Liver (tissue), 9 donors: Measurements from ENCODE around the gene DAP3. TPM values are rescaled to one million over a fixed set of nuclear protein-coding genes. Genes with fewer than 3 reads are reported as not detected.

ENCODE experiments used
- DNase-seq: peaks from one replicate; pipeline ENCODE4 v3.0.0-alpha.2; 2017; ENCODE audit warnings: low spot score
- H3K27ac ChIP-seq, 2 donors: one replicate each; pipeline ENCODE4 v1.7.0; 2013; ENCODE audit warnings: inconsistent platforms in 2 of 2, low read length in 2 of 2, control low read depth in 1 of 2, low read depth in 1 of 2, mild to moderate bottlenecking in 1 of 2
- H3K27me3 ChIP-seq, 4 donors: one replicate each; pipeline versions ENCODE4 v1.6.1 to v1.7.0; 2013; ENCODE audit warnings: low read length in 3 of 4, inconsistent platforms in 1 of 4, mild to moderate bottlenecking in 1 of 4, moderate library complexity in 1 of 4; ENCODE audit not compliant: control insufficient read depth in 4 of 4, insufficient read depth in 4 of 4
- H3K36me3 ChIP-seq, 4 donors: one replicate each; pipeline versions ENCODE4 v1.6.1 to v1.7.0; 2013; ENCODE audit warnings: low read length in 3 of 4, mild to moderate bottlenecking in 3 of 4, low read depth in 1 of 4, moderate library complexity in 1 of 4; ENCODE audit not compliant: control insufficient read depth in 4 of 4, insufficient read depth in 3 of 4
- H3K4me1 ChIP-seq, 4 donors: one replicate each; pipeline versions ENCODE4 v1.6.1 to v1.7.0; 2013; ENCODE audit warnings: low read length in 3 of 4, mild to moderate bottlenecking in 3 of 4, moderate library complexity in 1 of 4; ENCODE audit not compliant: control insufficient read depth in 4 of 4, insufficient read depth in 4 of 4
- H3K4me3 ChIP-seq, 3 donors: one replicate each; pipeline versions ENCODE4 v1.6.1 to v1.7.0; 2013; ENCODE audit warnings: low read length in 3 of 3, control low read depth in 1 of 3, low read depth in 1 of 3, mild to moderate bottlenecking in 1 of 3
- H3K9ac ChIP-seq, 2 donors: one replicate each; pipeline ENCODE4 v1.7.0; 2013; ENCODE audit warnings: low read length in 2 of 2, mild to moderate bottlenecking in 2 of 2, moderate library complexity in 2 of 2, control low read depth in 1 of 2, low read depth in 1 of 2
- H3K9me3 ChIP-seq, 4 donors: one replicate each; pipeline versions ENCODE4 v1.6.1 to v1.7.0; 2013; ENCODE audit warnings: low read length in 3 of 4; ENCODE audit not compliant: control insufficient read depth in 4 of 4
- ATF3 ChIP-seq: IDR thresholded peaks from 2 replicates; pipeline ENCODE4 v1.6.1; 2016; ENCODE audit warnings: antibody characterized with exemption
- CTCF ChIP-seq: fragments of 150-350 bp; IDR thresholded peaks from 2 replicates; pipeline ENCODE4 v1.5.1; 2017; ENCODE audit warnings: improper control_type of control experiment, low read depth, low read length; ENCODE audit not compliant: missing input control
- EGR1 ChIP-seq, 2 donors: IDR thresholded peaks; 2 replicates each; pipeline ENCODE4 v1.6.1; 2016 to 2018; ENCODE audit warnings: antibody characterized with exemption in 2 of 2, low read depth in 2 of 2
- FOXA1 ChIP-seq: IDR thresholded peaks from 2 replicates; pipeline ENCODE4 v1.6.1; 2016; ENCODE audit warnings: antibody characterized with exemption
- FOXA2 ChIP-seq: IDR thresholded peaks from 2 replicates; pipeline ENCODE4 v1.6.1; 2016; ENCODE audit warnings: antibody characterized with exemption
- GABPA ChIP-seq, 2 donors: IDR thresholded peaks in 1 of 2; conservative IDR thresholded peaks in 1 of 2; 2 replicates each; pipeline ENCODE4 v1.6.1; 2016; ENCODE audit warnings: antibody characterized with exemption in 2 of 2, mild to moderate bottlenecking in 1 of 2, moderate library complexity in 1 of 2
- HNF4A ChIP-seq, 2 donors: conservative IDR thresholded peaks; 2 replicates each; pipeline ENCODE4 v1.6.1; 2016; ENCODE audit warnings: antibody characterized with exemption in 2 of 2, mild to moderate bottlenecking in 2 of 2
- HNF4G ChIP-seq: IDR thresholded peaks from 2 replicates; pipeline ENCODE4 v1.6.1; 2016; ENCODE audit warnings: antibody characterized with exemption
- JUND ChIP-seq, 2 donors: IDR thresholded peaks; 2 replicates each; pipeline ENCODE4 v1.6.1; 2016; ENCODE audit warnings: antibody characterized with exemption in 2 of 2
- MAX ChIP-seq: IDR thresholded peaks from 2 replicates; pipeline ENCODE4 v1.6.1; 2016; ENCODE audit warnings: antibody characterized with exemption
- NR2F2 ChIP-seq: IDR thresholded peaks from 2 replicates; pipeline ENCODE4 v1.6.1; 2016; ENCODE audit warnings: antibody characterized with exemption
- RAD21 ChIP-seq, 2 donors: IDR thresholded peaks; 2 replicates each; pipeline ENCODE4 v1.6.1; 2016; ENCODE audit warnings: antibody characterized with exemption in 2 of 2, mild to moderate bottlenecking in 2 of 2
- REST ChIP-seq: IDR thresholded peaks from 2 replicates; pipeline ENCODE4 v1.6.1; 2016; ENCODE audit warnings: antibody characterized with exemption, mild to moderate bottlenecking
- RXRA ChIP-seq, 2 donors: IDR thresholded peaks; 2 replicates each; pipeline ENCODE4 v1.6.1; 2017 to 2018; ENCODE audit warnings: antibody characterized with exemption in 2 of 2, mild to moderate bottlenecking in 1 of 2
- SP1 ChIP-seq: IDR thresholded peaks from 2 replicates; pipeline ENCODE4 v1.6.1; 2018; ENCODE audit warnings: antibody characterized with exemption, mild to moderate bottlenecking
- TAF1 ChIP-seq: conservative IDR thresholded peaks from 2 replicates; pipeline ENCODE4 v1.6.1; 2016; ENCODE audit warnings: antibody characterized with exemption, mild to moderate bottlenecking
- YY1 ChIP-seq: IDR thresholded peaks from 2 replicates; pipeline ENCODE4 v1.6.1; 2016; ENCODE audit warnings: antibody characterized with exemption, mild to moderate bottlenecking
- ZBTB33 ChIP-seq: IDR thresholded peaks from 2 replicates; pipeline ENCODE4 v1.6.1; 2016; ENCODE audit warnings: antibody characterized with exemption
- WGBS: extraction: QIAGEN DNeasy Blood & Tissue Kit; methylation state at CpG from one replicate; pipeline ENCODE4 v1.1.7; 2013; 5-methylcytosine and 5-hydroxymethylcytosine counted together
- polyA plus RNA-seq, 2 donors: library from polyadenylated mRNA; stranded (reverse) in 1 of 2; unstranded in 1 of 2; fragments of 200-250 nt in 1 of 2; fragments of >200 nt in 1 of 2; fragmentation: Nextera tagmentation in 1 of 2; extraction: Ambion mirVana in 1 of 2; gene quantifications; one replicate each; pipeline versions ENCODE4 v1.2.1 to v1.2.3, GENCODE V29; 2013 to 2015
- total RNA-seq, 2 donors: library from RNA; depleted of rRNA; stranded (reverse); fragments of >200 nt; gene quantifications; one replicate each; pipeline ENCODE4 v1.2.3, GENCODE V29; 2014
- donor health status: healthy.
- donor health status: healthy.
- donor health status: healthy.
- donor health status: healthy.
- donor health status: healthy.

Gene DAP3
- total and polyA plus RNA-seq, 4 donors: 43.1 to 59.3 (median 57.3) TPM

GRCh38 chr1:155643230-155643629 is 45.7 kb upstream of the DAP3 start:
- H3K4me1 ChIP-seq: peaks cover 0 to 2% (median 0%) of the 10 kb centered on the region in 4 donors
- TF ChIP-seq HNF4G (no peak), REST (no peak), FOXA2 (no peak), MAX (no peak), CTCF (no peak), ATF3 (no peak), YY1 (no peak), SP1 (no peak), JUND (IDR thresholded peaks at IDR 0.05) (no peak), NR2F2 (no peak), EGR1 (IDR thresholded peaks at IDR 0.05; ENCODE audit: low read depth in 2 of 2) (no peak), TAF1 (no peak), RAD21 (IDR thresholded peaks at IDR 0.05) (no peak), RXRA (IDR thresholded peaks at IDR 0.05) (no peak), GABPA (IDR thresholded peaks at IDR 0.05 in 1 of 2, conservative IDR thresholded peaks at IDR 0.05 in 1 of 2) (no peak), FOXA1 (no peak), HNF4A (conservative IDR thresholded peaks at IDR 0.05) (no peak), ZBTB33 (no peak)

More at GRCh38 chr1:155643230-155643629, 45.7 kb upstream of the DAP3 start:
- Histone ChIP-seq H3K27ac (no peak overlapping the region), H3K4me3 (no peak overlapping the region), H3K9ac (no peak overlapping the region), H3K27me3 (no peaks in the 10 kb centered on the region), H3K36me3 (no peaks in the 10 kb centered on the region), H3K9me3 (peaks cover 0 to 8% (median under 1%) of the 10 kb centered on the region in 4 donors)
- DNase-seq: no peak
- 89% methylated on average over 3 of the region's 3 CpGs for WGBS
